ENCODE measurements around the gene G6PC2.

- TF ChIP-seq MAX (IDR thresholded peaks at IDR 0.05; ENCODE audit: low read depth, low read length) = no peak
- TF ChIP-seq, protein P1, sequence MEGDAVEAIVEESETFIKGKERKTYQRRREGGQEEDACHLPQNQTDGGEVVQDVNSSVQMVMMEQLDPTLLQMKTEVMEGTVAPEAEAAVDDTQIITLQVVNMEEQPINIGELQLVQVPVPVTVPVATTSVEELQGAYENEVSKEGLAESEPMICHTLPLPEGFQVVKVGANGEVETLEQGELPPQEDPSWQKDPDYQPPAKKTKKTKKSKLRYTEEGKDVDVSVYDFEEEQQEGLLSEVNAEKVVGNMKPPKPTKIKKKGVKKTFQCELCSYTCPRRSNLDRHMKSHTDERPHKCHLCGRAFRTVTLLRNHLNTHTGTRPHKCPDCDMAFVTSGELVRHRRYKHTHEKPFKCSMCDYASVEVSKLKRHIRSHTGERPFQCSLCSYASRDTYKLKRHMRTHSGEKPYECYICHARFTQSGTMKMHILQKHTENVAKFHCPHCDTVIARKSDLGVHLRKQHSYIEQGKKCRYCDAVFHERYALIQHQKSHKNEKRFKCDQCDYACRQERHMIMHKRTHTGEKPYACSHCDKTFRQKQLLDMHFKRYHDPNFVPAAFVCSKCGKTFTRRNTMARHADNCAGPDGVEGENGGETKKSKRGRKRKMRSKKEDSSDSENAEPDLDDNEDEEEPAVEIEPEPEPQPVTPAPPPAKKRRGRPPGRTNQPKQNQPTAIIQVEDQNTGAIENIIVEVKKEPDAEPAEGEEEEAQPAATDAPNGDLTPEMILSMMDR (IDR thresholded peaks at IDR 0.05; ENCODE audit: low read depth, low read length) = no peak
These were observed 7.0 kb downstream of the G6PC2 start for GRCh38 chr2:168907940-168908662.

Data from NB4 (cell line).